SJSA1 (cell line): ENCODE data around the gene SAYSD1. TPM values are rescaled to one million over a fixed set of nuclear protein-coding genes. Genes with fewer than 3 reads are reported as not detected.
A peak's percentile ranks its signal among the peaks of the same experiment; 100 is the strongest.
"Not testable (repeated sequence)": the region's sequence is repeated elsewhere in the genome, so short reads cannot be mapped to it uniquely, and the experiment has no call there.

Experiments used
- DNase-seq, 2 experiments: peaks; one replicate each; pipeline ENCODE4 v3.0.0-alpha.2; 2015 to 2020; ENCODE audit warnings: low spot score in 2 of 2, low read depth in 1 of 2
- H3K27ac ChIP-seq: fragments of 250-450 bp; sonication (Bioruptor Pico); 2 replicates; pipeline ENCODE4 v1.5.1; 2020; ENCODE audit warnings: mild to moderate bottlenecking, moderate library complexity
- H3K27me3 ChIP-seq: fragments of 250-450 bp; sonication (Bioruptor Pico); replicated peaks from 2 replicates; pipeline ENCODE4 v1.5.1; 2020; ENCODE audit warnings: mild to moderate bottlenecking, moderate library complexity
- H3K36me3 ChIP-seq: fragments of 250-450 bp; sonication (Bioruptor Pico); 2 replicates; pipeline ENCODE4 v1.5.1; 2020; ENCODE audit warnings: mild to moderate bottlenecking
- H3K4me1 ChIP-seq: fragments of 250-450 bp; sonication (Bioruptor Pico); replicated peaks from 2 replicates; pipeline ENCODE4 v1.6.1; 2021; ENCODE audit warnings: mild to moderate bottlenecking
- H3K4me3 ChIP-seq: fragments of 250-450 bp; sonication (Bioruptor Pico); 2 replicates; pipeline ENCODE4 v1.5.1; 2020; ENCODE audit warnings: mild to moderate bottlenecking
- H3K9me3 ChIP-seq: fragments of 250-450 bp; sonication (Bioruptor Pico); replicated peaks from 2 replicates; pipeline ENCODE4 v1.5.1; 2020; ENCODE audit warnings: mild to moderate bottlenecking
- total RNA-seq: library from RNA; depleted of rRNA; stranded (reverse); fragments of >200 nt; shearing (Covaris generic); gene quantifications from 2 replicates; pipeline ENCODE4 v1.2.3, GENCODE V29; 2014; rRNA removed

SAYSD1 gene
- 15.8 and 20.0 TPM in 2 replicates for total RNA-seq

GRCh38 chr6:39114704-39115599, at the start of gene SAYSD1:
Gene SAYSD1 (minus strand): TSS chr6:39115186. CDS start chr6:39115089, 97 bp downstream.
- peak; percentile 92 to 94 for DNase-seq
- H3K9me3 ChIP-seq: no peaks in the 10 kb centered on the region
- peak within 1 kb of the TSS; percentile 61 for H3K4me3 ChIP-seq
- H3K4me1 ChIP-seq: peaks cover 11% of the 10 kb centered on the region
- H3K27me3 ChIP-seq: no peaks in the 10 kb centered on the region
- peak within 1 kb of the TSS; percentile 72 for H3K27ac ChIP-seq
- no peaks in the 10 kb centered on the region for H3K36me3 ChIP-seq

- H3K9me3 ChIP-seq: no peaks in the 10 kb centered on the region
- H3K36me3 ChIP-seq: no peaks in the 10 kb centered on the region
- no peaks in the 10 kb centered on the region for H3K27me3 ChIP-seq
- no peak overlapping the region for H3K4me3 ChIP-seq
- no peak overlapping the region for H3K27ac ChIP-seq
- no peak for DNase-seq
- H3K4me1 ChIP-seq: no peaks in the 10 kb centered on the region
These were observed 42.5 kb upstream of the SAYSD1 start for GRCh38 chr6:39157511-39157910.

DNA sequence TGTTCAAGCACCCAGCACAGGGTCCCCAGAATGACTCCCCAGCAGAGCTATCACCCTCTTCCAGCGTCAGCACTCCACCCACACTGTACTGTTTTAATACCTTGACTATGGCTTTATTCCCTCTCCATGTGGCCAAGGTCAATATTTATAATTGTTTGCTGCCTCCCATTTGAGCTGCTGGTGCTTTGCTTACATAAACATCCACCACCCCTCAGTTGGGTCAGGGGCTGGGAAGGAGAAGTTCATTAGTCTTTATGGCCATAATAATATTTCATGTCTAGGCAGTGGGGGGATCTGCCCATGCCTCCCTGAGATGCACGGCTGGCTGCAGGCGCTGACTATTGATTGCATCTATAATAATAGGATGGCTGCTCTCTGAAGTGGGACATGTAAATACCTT, 41.8 kb upstream of the SAYSD1 start:
- no peaks in the 10 kb centered on the region for H3K27me3 ChIP-seq
- no peak for DNase-seq

GRCh38 chr6:39154705-39155104, 39.7 kb upstream of the SAYSD1 start:
- no peaks in the 10 kb centered on the region for H3K27me3 ChIP-seq
- no peak for DNase-seq
- H3K9me3 ChIP-seq: no peaks in the 10 kb centered on the region
- no peaks in the 10 kb centered on the region for H3K4me1 ChIP-seq
- no peak overlapping the region for H3K27ac ChIP-seq
- H3K4me3 ChIP-seq: no peak overlapping the region
- H3K36me3 ChIP-seq: no peaks in the 10 kb centered on the region

More for the DNA sequence above, 41.8 kb upstream of the SAYSD1 start:
- H3K4me3 ChIP-seq: no peak overlapping the region
- H3K4me1 ChIP-seq: no peaks in the 10 kb centered on the region
- H3K27ac ChIP-seq: no peak overlapping the region
- no peaks in the 10 kb centered on the region for H3K36me3 ChIP-seq
- H3K9me3 ChIP-seq: no peaks in the 10 kb centered on the region

DNA sequence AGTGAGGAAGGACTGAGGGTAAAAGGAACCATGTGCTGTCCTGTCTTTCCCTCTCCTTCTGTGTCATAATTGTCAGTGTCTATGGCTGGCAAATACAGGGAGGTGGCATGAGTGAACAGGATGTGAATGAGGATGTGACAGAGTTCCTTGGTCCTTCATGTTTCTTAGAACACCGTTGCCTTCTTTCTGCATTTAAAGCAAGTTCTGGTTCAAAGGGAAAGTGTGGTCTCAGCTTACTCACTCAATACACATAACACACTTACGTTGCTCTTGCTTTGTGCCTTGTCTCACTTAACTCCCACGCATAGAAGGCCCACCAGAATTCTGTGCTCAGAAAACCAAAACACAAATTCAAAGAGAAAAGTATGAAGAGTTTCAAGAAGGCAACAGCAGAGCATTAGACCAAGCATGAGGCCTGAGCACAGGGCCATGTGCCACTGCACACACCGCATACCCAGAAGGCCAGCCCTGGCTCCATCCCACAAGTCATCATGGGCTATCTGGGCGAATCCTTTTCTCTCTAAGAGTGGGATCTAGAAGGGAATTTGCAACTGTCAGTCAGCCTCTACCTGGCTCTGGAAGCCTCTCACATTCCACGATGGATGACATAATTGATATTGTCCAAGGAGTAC, 38.9 kb upstream of the SAYSD1 start:
- no peaks in the 10 kb centered on the region for H3K36me3 ChIP-seq
- no peaks in the 10 kb centered on the region for H3K27me3 ChIP-seq
- no peak for DNase-seq
- H3K9me3 ChIP-seq: no peaks in the 10 kb centered on the region
- no peaks in the 10 kb centered on the region for H3K4me1 ChIP-seq
- H3K27ac ChIP-seq: no peak overlapping the region
- no peak overlapping the region for H3K4me3 ChIP-seq

- H3K27me3 ChIP-seq: no peaks in the 10 kb centered on the region
- no peaks in the 10 kb centered on the region for H3K4me1 ChIP-seq
- no peak for DNase-seq
- H3K27ac ChIP-seq: no peak overlapping the region
- H3K36me3 ChIP-seq: no peaks in the 10 kb centered on the region
- no peaks in the 10 kb centered on the region for H3K9me3 ChIP-seq
- no peak overlapping the region for H3K4me3 ChIP-seq
These were observed 37.3 kb upstream of the SAYSD1 start for GRCh38 chr6:39152262-39152661.

DNA sequence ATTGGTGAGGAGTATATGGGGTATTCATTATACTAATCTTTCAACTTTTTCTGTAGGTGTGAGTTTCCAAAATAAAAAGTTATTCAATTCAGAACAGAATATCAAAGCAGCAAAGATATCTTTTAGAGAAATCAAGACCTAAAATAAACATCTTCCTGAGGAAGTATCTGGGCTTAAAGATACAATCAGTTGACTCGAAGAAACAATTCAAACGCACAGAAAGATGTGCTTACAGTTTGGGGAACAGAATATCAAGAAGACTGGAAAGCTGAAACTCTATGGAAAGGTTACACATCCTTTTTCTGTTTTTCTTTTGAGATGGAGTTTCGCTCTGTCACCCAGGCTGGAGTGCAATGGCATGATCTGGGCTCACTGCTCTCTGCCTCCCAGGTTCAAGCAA, 36.2 kb upstream of the SAYSD1 start:
- Histone ChIP-seq H3K36me3 (no peaks in the 10 kb centered on the region), H3K4me3 (no peak overlapping the region), H3K27ac (no peak overlapping the region), H3K4me1 (no peaks in the 10 kb centered on the region), H3K27me3 (0 out of 2 replicates have a peak, but pooled peaks cover 3% of the 10 kb centered on the region), H3K9me3 (no peaks in the 10 kb centered on the region)
- DNase-seq: no peak

DNA sequence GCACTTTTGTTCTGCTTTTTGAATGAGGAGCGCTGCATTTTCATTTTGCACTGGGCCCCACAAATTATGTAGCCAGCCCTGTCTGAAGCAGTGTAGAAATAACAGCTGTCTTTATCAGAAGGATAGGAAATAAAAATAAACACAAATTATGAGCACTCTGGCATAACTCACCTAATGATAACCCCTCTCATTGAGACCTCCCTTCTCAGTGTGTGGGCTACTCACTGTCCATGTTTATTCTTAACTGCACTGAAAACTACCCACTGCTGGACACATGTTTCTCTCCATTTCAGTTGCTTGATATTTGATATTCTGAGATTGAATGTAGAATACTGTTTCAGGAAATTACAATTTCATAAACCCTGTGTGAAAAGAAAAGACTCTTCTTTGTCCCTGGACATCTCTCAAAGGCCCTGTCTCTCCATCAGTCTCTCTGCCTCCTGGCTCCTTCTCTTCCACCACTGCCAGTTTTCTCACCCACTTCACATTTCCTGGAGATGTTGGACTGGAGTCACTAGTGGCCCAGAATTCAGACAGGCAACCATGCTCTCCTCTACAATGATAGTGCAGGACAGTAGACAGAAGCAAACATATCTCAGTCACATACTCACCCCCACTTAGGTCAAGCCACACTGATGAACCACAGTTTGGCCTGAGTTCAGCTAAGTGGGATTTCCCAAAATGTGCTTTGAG, 29.6 kb upstream of the SAYSD1 start:
- Histone ChIP-seq H3K4me1 (no peaks in the 10 kb centered on the region), H3K27me3 (0 out of 2 replicates have a peak, but pooled peaks cover 3% of the 10 kb centered on the region), H3K4me3 (no peak overlapping the region), H3K27ac (no peak overlapping the region), H3K9me3 (no peaks in the 10 kb centered on the region), H3K36me3 (no peaks in the 10 kb centered on the region)
- DNase-seq: no peak

DNA sequence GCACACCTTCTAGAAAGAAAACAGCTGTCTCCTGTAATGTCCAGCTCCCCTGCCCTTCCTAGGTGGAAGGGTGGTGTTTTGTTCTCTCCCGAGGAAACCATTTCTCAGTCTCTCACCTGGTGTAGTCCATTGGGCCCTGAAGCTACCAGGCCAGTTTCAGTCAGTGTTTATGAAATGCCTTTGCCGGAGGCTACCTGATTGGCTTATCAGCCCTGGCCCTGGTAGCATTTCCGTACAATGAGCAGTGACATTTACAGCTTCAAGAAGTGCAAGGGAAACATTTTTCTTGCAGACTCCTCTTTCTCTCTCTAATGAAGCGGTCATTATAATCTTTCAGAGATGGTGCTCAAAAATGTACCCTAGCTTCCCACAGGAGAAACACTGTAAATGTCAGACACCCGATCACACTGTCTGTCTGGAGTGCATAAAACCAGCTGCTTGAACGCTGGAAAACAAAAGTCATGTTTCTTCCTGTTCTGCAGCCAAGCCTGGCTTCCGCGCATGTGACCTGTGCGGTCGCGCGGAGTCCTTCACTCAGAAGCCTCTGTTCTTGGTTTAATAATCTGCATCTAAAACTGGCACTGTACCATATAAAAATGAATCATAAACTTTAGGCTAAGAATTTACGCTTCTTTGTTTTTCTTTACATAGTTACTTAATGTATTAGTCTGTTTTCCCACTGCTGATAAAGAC, 28.4 kb upstream of the SAYSD1 start:
- Histone ChIP-seq H3K4me1 (no peaks in the 10 kb centered on the region), H3K9me3 (no peaks in the 10 kb centered on the region), H3K27me3 (0 out of 2 replicates have a peak, but pooled peaks cover 3% of the 10 kb centered on the region), H3K36me3 (no peaks in the 10 kb centered on the region), H3K27ac (no peak overlapping the region), H3K4me3 (no peak overlapping the region)
- no peak for DNase-seq

DNA sequence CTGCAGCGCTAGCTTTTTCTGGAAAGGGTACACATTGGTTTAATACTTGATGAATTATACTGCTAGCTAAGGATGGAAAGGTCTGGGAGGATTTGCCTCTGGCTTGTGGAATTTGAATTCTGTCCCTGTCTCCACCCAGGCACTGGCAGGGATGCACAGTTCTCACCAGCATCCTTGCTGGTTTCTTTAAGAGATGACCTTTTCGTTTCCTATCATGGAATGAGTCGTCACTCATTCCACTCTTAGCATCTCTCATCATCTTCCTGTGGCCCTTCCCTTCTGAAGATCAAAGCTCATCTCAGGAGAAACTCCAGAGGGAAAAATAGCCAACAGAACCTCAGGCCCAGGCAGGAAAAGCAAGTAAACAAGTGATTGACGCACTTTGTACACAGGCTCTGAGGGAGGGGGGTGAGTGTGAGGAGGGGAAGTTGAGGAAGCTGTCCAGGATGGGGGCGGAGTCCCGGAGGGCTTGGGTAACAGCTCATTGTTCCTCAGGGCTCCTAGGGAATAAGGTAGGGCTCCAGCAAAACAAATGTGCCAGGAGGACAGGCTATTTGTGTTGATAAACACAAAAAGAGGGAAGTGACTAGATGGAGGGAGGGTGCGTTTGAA, 25.7 kb upstream of the SAYSD1 start:
- no peaks in the 10 kb centered on the region for H3K9me3 ChIP-seq
- H3K27me3 ChIP-seq: no peaks in the 10 kb centered on the region
- DNase-seq: no peak
- H3K27ac ChIP-seq: no peak overlapping the region
- H3K36me3 ChIP-seq: no peaks in the 10 kb centered on the region
- no peak overlapping the region for H3K4me3 ChIP-seq
- H3K4me1 ChIP-seq: no peaks in the 10 kb centered on the region

DNA sequence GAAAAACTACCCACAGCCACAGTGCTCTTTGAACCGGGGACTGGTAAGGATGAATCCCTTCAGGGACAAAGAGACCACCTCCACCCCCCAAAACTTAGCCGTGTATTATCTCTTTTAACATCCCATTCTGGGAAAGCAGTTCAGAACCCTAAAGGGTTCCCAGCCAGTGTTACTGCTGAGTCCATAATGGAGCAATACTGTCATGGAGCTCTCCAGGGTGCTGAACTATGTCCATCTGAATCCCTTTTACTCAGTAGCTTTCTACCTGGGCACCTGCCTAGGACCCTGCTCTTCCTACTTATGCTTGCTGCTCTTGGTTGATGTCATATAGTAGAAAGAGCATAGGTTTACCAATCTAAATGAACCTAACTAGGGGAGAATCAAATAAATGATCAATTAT, 22.3 kb upstream of the SAYSD1 start:
- Histone ChIP-seq H3K27me3 (no peaks in the 10 kb centered on the region), H3K36me3 (no peaks in the 10 kb centered on the region), H3K27ac (no peak overlapping the region)

GRCh38 chr6:39136207-39136606, 21.2 kb upstream of the SAYSD1 start:
- not testable (repeated sequence) for H3K9me3 ChIP-seq, H3K27ac ChIP-seq, H3K4me1 ChIP-seq, H3K36me3 ChIP-seq, H3K4me3 ChIP-seq, DNase-seq, H3K27me3 ChIP-seq

More for the DNA sequence above, 22.3 kb upstream of the SAYSD1 start:
- DNase-seq: no peak
- Histone ChIP-seq H3K4me3 (no peak overlapping the region), H3K9me3 (no peaks in the 10 kb centered on the region), H3K4me1 (no peaks in the 10 kb centered on the region)

- H3K27me3 ChIP-seq: not testable (repeated sequence)
These were observed 19.8 kb upstream of the SAYSD1 start for GRCh38 chr6:39134761-39135160.

More at GRCh38 chr6:39134761-39135160, 19.8 kb upstream of the SAYSD1 start:
- H3K27ac ChIP-seq, H3K4me3 ChIP-seq, H3K4me1 ChIP-seq, DNase-seq, H3K36me3 ChIP-seq, H3K9me3 ChIP-seq: not testable (repeated sequence)
